NCI-H748 (cell line): ENCODE measurements around the gene DCAKD.
"Not testable (repeated sequence)": the region's sequence is repeated elsewhere in the genome, so short reads cannot be mapped to it uniquely, and the experiment has no call there.

ENCODE experiments used
- DNase-seq: peaks from one replicate; lab custom pipeline; 2025; ENCODE audit not compliant: unreplicated experiment; lab: John Stamatoyannopoulos, UW

Gene DCAKD

DNA sequence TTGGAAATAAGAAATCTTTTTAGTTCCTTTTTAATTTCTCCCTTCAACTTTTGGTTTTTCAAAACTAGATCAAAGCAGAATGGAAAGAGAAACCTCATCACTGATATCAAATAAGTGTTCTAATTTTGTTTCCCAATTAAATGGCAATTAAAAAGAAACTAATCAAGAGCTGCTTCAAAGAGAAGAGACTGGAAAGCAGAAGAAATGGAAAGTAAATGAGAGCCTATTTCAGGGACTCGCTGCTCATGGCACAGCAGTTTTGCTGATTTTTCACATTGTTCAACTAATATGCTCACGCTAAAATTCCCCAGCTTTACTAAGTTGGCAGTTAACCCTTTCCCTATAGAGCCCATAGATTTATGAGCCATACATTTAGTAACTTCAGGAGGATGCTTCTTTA is 16.2 kb upstream of the DCAKD start:
- no peak for DNase-seq

DNA sequence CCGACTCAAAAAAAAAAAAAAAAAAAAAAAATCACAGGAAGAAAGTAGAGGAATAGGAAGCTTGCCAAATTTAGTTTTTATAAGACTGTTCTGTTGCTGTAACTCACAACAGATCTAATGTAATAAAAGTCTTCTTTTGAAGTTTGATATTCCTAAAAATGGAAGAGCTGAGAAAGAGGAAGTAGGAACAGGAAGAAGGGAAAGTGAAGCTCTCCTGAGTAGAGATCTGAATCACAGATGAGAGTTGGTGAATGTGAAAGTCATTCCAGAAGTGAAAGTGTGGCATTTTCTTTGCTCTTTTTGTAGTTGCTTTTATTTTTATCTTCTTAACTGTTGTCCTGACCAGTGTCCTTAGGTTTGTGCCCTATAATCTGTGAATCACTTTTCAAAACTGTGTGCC is 11.8 kb upstream of the DCAKD start:
- no peak for DNase-seq

DNA sequence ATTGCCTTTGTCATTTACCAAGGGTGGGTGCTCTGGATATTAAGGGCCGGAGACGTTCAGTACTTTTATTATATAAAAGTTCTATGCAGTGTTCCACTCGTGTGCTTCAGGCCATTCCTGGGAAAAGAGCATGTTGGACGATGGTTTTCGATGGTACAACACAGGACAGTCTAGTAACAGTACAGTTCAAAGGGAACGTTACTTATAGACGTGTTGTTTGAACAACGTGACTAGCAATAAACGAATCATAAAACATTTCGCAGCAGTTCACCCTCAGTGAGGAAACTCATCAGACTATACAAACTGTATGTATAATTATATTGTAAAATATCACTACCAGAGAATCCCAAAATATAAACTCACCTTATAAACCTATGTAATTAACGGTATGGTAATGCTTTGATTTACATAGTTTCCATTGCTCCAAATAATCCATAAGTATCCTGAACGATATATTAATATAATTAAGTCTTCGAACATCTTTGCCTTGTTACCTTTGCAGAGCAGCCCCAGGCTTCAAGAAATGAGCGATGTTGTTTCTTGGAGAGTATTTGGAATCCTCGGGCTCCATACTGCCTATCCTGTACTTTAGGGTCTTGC is 10.3 kb upstream of the DCAKD start:
- no peak for DNase-seq

DNA sequence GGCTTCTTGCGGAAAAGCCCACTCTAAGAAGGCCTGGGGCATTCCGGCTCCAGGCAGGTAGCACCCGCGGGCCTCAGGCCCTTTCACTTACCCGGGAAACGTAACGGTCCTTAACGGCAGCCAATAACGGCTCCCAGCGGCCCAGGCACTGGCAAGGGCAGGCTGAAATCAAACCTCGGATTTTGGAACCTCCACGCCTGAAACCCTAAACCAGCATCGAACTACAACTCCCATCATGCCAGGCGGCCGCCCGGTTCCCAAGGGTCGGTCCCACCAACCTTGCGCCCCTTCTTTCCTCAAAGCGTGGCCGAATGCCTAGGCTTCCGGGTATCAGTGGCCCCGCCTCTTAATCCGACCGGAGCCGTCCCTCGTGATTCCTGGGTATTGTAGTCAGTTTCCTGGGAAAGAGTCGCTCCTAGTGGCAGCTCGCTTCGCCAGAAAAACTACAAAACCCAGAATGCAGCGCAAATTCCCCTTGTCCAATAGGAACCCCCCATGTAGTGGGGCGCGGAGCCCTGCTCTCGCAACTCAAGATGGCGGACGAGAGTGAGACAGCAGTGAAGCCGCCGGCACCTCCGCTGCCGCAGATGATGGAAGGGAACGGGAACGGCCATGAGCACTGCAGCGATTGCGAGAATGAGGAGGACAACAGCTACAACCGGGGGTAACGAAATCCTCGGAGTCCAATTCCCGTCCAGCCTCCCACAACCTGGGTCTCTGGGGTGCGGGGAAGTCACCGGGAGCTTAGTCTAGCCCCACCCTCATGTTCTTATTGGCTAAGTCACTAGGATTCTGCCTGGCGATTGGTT is 9.6 kb upstream of the DCAKD start, which contains the start of gene NMT1:
NMT1 (plus strand) TSS at position 521 of the 809 bp plus-strand sequence; CDS start at position 534, 13 bp downstream.
- DNase-seq: peak; percentile 99

DNA sequence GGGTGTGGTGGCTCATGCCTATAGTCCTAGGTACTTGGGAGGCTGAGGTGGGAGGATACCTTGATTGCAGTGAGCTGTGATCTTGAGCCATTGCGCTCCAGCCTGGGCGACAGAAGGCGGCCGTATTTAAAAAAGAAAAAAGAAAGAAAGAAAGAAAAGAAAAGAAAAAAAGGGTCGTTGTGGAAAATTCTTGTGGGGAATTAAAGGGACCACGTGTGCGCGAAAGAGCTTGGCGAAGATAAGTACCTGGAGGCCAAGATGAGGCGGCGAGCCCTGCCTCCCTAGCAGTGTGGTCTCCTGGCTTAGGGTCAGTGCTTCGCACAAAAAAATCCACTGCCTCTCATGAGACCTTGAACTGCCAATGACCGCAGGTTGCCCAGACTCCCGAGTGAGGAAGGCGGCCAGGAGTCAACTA is 9.0 kb upstream of the DCAKD start:
- DNase-seq: no peak

DNA sequence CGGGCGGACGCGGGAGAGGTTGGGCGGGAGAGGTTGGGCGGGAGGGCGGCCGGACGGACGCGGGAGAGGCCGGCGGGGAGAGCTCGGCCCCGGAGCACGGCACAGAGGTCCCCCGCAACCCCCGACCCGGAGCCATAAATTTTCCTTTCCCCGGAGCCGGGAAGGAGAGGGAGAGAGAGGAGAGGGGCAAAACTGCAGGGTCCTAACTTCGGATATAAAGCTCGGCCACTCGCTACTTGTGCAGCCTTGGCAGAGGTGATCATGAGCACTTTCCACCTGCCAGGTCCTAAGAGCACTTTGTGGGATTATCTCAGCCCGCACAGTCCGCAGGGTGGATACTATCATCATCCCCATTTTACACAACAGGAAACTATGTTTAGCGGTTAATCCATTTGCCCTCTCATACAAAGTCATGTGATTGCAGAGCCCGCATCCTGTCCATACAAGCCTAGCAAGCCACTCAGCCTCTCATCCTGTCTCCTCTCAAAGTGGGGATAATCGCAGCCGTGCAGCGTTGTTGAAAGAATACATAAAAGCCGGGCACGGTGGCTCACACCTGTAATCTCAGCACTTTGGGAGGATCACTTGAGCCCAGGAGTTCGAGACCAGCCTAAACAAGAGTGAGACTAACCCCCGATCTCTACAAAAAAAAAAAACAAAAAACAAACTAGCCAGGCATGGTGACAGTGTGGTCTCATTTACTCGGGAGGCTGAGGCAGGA is 780 bp upstream of the DCAKD start:
- peak; percentile 86 for DNase-seq

DNA sequence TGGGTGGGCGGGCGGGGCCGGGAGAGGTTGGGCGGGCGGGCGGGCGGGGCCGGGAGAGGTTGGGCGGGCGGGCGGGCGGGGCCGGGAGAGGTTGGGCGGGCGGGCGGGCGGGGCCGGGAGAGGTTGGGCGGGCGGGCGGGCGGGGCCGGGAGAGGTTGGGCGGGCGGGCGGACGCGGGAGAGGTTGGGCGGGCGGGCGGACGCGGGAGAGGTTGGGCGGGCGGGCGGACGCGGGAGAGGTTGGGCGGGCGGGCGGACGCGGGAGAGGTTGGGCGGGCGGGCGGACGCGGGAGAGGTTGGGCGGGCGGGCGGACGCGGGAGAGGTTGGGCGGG is 254 bp upstream of the DCAKD start:
- not testable (repeated sequence) for DNase-seq

DNA sequence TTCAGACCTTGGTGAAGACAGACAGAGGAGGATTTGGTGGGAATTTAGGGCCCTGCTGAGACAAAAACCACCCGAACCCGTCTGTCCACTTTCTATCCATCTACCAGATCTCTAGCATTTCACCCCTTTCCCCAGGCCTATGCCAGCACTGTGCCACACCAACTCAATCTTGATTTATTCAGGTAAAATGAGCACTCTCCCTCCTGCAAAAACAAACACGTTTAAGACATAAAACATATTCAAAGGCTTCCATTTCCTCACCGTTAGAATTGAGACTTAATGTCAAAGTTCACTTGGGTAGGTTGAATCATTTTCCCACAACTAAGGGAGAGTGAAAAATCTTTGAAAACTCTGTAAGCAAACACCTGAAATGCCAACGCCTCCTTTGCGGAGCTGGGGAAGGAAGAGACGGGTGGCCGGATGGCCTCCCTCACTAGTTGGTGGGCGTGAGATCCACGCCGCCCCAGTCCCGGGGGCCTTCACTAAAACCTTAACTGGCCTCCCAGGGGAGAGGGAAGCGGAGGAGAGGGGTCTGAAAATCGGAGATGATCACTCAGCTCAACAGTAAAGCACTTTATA is 862 bp downstream of the DCAKD start:
- DNase-seq: peak; percentile 58

DNA sequence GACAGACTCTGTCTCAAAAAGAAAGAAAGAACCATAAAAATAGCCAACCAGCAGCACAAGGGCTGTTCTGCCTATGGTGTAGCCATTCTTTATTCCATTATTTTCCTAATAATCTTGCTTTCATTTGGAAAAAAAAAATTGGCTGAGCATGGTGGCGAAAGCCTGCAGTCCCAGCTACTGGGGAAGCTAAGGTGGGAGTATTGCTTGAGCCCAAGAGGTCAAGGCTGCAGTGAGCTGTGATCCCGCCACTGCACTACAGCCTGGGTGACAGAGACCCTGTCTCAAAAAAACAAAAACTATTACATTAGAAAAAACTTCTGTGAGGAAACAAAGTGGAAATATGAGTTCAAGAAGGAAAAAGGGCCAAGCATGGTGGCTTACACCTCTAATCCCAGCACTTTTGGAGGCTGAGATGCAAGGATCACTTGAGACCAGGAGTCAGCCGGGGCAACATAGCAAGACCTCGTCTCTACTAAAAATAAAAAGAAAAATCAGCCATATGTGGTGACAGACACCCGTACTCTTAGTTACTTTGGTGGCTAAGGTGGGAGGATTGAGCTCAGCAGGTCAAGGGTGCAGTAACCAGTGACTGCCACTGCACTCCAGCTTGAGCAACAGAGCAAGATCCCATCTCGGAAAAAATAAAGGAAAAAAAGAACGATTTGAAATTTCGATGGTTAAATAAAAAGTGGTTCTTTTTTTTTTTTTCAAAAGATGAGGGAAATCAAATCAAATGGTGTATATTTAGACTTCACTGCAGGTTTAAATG is 2.5 kb downstream of the DCAKD start:
- DNase-seq: no peak

DNA sequence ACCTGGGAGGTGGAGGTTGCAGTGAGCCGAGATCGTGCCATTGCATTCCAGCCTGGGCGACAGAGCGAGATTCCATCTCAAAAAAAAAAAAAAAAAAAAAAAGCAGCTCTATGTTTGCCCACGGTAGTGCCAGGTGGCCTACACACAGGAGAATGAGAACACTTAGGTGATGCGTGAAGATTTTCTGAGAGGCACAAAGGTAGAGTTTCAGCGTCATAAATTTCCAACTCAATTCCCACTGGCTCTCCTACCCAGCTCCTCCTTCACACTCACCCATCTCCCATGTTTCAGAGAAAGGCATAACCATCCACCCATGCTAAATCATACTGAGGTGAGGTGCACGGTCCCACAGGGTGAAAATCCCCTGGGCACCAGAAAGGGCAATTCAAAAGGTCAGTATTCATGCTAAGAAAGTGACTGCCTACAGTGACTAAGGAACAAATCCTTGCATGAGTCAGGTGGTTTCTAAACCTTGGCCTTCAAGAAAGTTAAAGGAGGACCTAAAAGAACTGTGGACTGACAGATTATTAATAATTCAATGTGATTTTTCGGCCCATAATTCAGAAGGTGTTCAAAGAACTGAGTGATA is 4.8 kb downstream of the DCAKD start:
- no peak for DNase-seq

DNA sequence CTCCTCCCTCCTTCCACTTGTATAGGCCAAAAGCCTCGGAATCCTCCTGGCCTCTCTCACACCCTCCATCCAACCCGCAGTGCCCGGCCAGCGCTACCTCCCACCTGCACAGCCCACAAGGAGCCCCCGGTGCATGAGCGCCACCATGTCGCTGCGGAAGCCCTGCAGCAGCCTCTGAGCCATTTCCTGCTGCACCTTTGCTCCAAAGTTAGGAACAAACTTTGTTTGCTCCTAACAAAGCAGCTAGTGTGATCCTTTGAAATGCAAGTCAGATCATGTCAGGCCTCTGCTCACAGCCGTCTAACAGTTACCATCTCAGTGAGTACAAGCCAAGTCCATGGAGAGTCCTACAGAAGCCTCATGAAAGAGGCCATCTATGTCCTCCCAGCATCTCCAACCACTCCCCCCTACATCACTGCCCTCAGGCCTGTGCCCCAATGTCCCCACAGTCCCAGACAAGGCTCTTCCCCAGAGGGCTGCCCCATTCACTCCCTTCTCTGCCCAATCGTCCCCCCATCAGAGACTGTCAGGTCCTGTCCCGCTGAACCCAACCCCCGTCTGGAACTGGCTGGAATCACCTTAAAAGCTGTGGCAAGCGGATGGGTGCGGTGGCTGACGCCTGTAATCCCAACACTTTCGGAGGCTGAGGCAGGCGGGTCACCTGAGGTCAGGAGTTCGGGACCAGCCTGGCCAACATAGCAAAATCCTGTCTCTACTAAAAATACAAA is 7.5 kb downstream of the DCAKD start:
- no peak for DNase-seq

DNA sequence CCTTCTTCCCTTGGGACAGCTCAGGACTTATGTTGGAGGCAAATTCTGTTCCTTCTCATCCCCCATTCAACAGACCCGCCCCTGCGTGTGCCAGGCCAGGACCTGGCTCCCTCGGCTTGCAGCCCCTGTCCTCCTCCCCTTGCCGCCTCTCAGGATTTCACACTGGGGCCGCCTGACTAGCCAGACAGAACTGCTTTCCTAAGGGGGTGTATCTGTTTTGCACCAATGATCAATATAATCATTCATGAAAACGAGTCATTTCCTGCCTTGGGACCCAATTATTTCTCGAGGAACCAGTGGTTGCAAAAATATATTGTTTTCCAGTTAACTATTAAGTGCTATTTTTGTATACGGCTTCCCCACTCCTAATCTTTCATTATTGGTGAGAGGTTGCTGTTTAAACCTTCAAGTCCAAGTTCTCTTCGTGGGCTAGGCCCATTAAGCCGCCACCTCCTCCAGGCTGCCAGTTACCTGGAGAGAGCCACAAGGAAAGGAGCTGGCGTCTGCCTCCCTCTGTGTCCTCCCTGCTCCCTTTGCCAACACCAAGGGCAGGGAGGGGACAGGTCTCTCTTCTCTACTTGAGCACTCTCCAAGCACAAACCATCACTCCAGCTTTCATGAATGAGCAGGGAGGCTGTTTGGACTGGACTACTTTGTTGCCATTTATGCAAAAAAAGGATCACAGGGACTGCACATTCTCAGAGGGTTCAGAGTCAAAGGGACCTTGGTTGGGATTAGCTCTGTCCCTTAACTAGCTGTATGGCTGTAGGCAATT is 8.9 kb downstream of the DCAKD start:
- no peak for DNase-seq

DNA sequence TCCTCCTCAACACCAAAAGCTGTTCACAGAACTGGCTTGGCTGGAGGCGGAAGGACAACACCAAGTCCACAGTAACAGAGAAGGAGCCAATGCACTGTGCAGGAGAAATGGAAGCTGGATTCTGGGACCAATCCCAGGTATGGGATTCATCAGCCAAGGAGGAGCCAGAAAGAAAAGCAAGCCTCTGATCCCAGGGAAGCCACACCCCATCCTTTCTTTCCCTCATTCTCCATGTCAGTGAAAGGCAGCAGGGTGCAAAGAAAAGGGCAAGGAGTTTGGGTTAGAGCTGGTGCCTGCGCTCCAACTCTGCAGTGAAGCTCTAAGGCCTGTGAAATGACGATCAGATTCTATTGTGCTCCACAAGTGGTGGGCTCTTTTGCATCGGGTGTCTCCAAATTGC is 11.0 kb downstream of the DCAKD start:
- no peak for DNase-seq

DNA sequence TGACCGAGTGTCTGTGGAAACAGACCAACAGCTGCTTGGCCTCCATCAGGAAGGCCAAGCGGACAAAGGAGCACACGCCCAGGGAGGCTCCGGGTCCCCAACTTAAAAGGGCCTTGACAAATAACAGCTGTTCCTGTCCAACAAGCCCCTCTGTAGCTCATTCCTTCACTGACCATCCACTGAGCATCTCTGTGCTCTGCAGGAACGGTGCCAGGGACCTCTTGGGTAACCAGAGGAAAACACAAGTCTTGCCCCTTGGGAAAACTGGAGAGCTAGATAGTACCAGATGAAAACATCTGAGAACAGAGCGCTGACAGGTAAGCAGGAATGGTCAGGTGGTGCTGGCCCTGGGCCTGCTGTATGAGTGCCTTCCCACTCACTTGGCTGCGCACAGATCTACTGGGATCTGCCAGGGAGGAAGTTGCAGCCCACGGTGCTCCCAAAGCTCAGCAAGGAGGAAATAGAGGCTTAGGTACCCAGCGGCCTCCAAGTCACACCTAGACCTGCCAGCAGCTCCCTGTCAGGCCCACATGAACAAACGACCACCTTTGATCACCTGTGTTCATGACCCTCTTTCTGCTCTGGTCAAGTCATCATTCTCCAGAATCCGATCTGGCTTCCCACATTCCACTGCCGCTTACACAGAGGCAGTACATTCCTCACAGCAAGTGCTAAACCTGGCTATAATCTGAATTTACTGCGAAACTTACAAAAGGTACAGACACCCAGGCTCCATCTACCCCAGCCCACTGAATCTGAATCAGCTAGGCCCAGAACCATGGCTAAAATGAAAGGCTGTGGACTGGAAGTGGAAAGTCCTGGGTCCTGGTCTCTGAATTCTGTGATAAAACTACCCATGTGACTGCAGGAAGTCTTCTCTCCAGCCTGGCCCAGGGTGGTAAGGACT is 12.5 kb downstream of the DCAKD start:
- DNase-seq: no peak

DNA sequence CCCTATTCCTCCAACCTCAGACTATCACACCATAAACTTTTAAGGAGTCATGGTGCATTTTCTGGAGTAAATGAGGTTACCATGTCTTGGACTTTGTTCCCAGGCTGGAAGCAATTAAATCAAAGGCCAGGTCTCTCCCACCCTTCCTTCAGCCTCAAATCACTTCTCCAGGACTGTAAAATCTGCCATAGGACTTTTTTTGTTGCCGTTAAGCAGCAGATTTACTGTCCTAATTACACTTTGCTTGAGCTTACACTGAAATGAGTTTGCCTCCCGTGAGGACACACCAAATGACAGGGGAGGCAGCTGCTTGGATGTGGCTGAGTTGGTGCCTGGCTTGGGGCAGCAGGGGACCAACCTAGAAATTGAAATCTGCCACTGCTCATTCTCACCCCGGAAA is 14.7 kb downstream of the DCAKD start:
- no peak for DNase-seq

DNA sequence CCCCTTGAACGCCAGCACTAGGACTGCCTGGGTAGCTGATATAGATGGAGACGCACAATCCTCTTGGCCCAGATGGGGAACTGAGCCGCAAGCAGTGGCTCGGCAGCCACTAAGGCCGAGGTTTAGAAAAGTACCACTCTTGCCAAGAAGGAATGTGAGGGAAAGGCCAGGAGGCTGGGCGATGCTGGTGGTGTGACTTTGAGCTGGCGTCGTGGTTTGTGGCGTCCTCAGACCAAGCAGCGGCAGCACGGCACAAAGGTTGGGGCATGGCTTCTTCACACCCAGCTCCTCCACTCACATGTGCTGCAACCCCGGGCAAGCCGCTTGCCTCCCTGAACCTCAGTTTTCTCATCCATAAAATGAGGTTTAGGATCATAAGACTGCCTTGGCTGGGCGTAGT is 15.6 kb downstream of the DCAKD start:
- no peak for DNase-seq

DNA sequence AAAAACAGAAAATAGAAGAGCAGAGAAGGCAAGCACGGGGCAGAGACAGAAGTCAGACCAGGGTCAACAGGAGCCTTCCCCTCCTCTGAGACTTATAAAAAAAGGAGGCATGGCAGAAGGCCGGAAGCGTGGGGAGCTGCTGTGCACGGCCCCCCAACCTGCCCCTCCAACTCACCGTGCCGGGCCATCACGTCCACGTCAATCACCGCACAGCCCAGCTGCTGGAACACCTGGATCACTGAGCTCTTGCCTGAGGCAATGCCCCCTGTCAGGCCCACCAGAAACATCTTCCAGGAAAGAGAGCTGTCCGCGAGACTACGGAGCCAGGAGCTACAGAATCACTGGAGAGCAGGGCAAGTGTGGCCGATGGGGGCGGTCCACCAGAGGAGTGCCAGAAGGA is 16.8 kb downstream of the DCAKD start:
- DNase-seq: no peak

DNA sequence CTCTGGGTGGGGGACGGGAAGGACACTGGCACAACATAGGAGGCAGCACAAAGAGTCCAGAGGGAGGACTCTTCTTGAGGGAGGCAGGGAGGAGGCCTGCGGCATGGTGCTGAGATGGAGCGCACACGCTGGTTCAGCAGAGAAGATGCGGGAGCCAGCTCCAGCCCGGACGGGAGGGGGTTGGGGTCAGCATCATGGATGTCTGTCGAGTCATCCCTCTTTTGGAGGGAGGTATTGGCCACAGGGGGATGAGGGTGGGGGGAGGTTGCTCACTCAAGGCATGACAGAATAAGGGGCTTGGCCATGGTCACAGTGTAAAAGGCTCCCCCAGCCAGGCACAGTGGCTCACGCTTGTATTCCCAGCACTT is 19.3 kb downstream of the DCAKD start:
- DNase-seq: no peak
